ENCODE measurements around the gene RPUSD2.

RPUSD2 gene

GRCh38 chr15:40536501-40536900 is 32.6 kb upstream of the RPUSD2 start:
- H3K4me1 ChIP-seq (ENCODE audit: insufficient read depth, low read length, severe bottlenecking), result no peaks in the 10 kb centered on the region

GRCh38 chr15:40538976-40539375 is 30.1 kb upstream of the RPUSD2 start:
- Histone ChIP-seq H3K4me3 (ENCODE audit: low read depth, low read length, poor library complexity, severe bottlenecking) (no peak overlapping the region), H3K4me1 (ENCODE audit: insufficient read depth, low read length, severe bottlenecking) (peaks cover 6% of the 10 kb centered on the region), H2AFZ (ENCODE audit: low read length) (no peak overlapping the region), H3K27ac (ENCODE audit: low read depth, low read length, poor library complexity, severe bottlenecking) (no peak overlapping the region), H3K9me3 (ENCODE audit: low read length) (no peaks in the 10 kb centered on the region), H3K9me2 (ENCODE audit: low read depth, low read length) (no peaks in the 10 kb centered on the region), H3F3A (ENCODE audit: insufficient read depth, low read length) (no peaks in the 10 kb centered on the region), H4K20me1 (ENCODE audit: insufficient read depth, low read length) (no peaks in the 10 kb centered on the region), H3K9ac (ENCODE audit: low read length) (no peak overlapping the region), H3K27me3 (ENCODE audit: insufficient read depth, low read length) (no peaks in the 10 kb centered on the region), H3K36me3 (ENCODE audit: insufficient read depth, low read length) (no peaks in the 10 kb centered on the region; the same call in 1 of the 2 replicates), H3K79me2 (ENCODE audit: insufficient read depth, low read length) (no peaks in the 10 kb centered on the region), H3K4me2 (ENCODE audit: low read length) (no peak overlapping the region)
- TF ChIP-seq, protein P1, sequence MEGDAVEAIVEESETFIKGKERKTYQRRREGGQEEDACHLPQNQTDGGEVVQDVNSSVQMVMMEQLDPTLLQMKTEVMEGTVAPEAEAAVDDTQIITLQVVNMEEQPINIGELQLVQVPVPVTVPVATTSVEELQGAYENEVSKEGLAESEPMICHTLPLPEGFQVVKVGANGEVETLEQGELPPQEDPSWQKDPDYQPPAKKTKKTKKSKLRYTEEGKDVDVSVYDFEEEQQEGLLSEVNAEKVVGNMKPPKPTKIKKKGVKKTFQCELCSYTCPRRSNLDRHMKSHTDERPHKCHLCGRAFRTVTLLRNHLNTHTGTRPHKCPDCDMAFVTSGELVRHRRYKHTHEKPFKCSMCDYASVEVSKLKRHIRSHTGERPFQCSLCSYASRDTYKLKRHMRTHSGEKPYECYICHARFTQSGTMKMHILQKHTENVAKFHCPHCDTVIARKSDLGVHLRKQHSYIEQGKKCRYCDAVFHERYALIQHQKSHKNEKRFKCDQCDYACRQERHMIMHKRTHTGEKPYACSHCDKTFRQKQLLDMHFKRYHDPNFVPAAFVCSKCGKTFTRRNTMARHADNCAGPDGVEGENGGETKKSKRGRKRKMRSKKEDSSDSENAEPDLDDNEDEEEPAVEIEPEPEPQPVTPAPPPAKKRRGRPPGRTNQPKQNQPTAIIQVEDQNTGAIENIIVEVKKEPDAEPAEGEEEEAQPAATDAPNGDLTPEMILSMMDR (IDR thresholded peaks at IDR 0.05; ENCODE audit: low read length), result no peak
- TF ChIP-seq EZH2 (IDR thresholded peaks at IDR 0.05; ENCODE audit: borderline replicate concordance, low read length), result no peak

More at GRCh38 chr15:40536501-40536900, 32.6 kb upstream of the RPUSD2 start:
- Histone ChIP-seq H3K27me3 (ENCODE audit: insufficient read depth, low read length) (no peaks in the 10 kb centered on the region), H3K36me3 (ENCODE audit: insufficient read depth, low read length) (no peaks in the 10 kb centered on the region; the same call in 1 of the 2 replicates), H2AFZ (ENCODE audit: low read length) (no peak overlapping the region), H3K4me2 (ENCODE audit: low read length) (no peak overlapping the region), H3K79me2 (ENCODE audit: insufficient read depth, low read length) (no peaks in the 10 kb centered on the region), H3K9ac (ENCODE audit: low read length) (no peak overlapping the region), H3K27ac (ENCODE audit: low read depth, low read length, poor library complexity, severe bottlenecking) (no peak overlapping the region), H3K9me2 (ENCODE audit: low read depth, low read length) (no peaks in the 10 kb centered on the region), H3F3A (ENCODE audit: insufficient read depth, low read length) (no peaks in the 10 kb centered on the region), H4K20me1 (ENCODE audit: insufficient read depth, low read length) (no peaks in the 10 kb centered on the region), H3K4me3 (ENCODE audit: low read depth, low read length, poor library complexity, severe bottlenecking) (no peak overlapping the region), H3K9me3 (ENCODE audit: low read length) (no peaks in the 10 kb centered on the region)
- TF ChIP-seq, protein P1 (IDR thresholded peaks at IDR 0.05; ENCODE audit: low read length), result no peak
- no peak for TF ChIP-seq EZH2 (IDR thresholded peaks at IDR 0.05; ENCODE audit: borderline replicate concordance, low read length)

GRCh38 chr15:40543082-40543481 is 26.0 kb upstream of the RPUSD2 start:
- H3K27ac ChIP-seq (ENCODE audit: low read depth, low read length, poor library complexity, severe bottlenecking), result no peak overlapping the region
- H3K4me2 ChIP-seq (ENCODE audit: low read length), result no peak overlapping the region
- H3K79me2 ChIP-seq (ENCODE audit: insufficient read depth, low read length), result no peaks in the 10 kb centered on the region
- no peaks in the 10 kb centered on the region for H3F3A ChIP-seq (ENCODE audit: insufficient read depth, low read length)
- TF ChIP-seq, protein P1 (IDR thresholded peaks at IDR 0.05; ENCODE audit: low read length), result no peak
- no peak for TF ChIP-seq EZH2 (IDR thresholded peaks at IDR 0.05; ENCODE audit: borderline replicate concordance, low read length)
- H3K27me3 ChIP-seq (ENCODE audit: insufficient read depth, low read length), result no peaks in the 10 kb centered on the region
- peaks cover 11% of the 10 kb centered on the region for H3K4me1 ChIP-seq (ENCODE audit: insufficient read depth, low read length, severe bottlenecking)
- H4K20me1 ChIP-seq (ENCODE audit: insufficient read depth, low read length), result no peaks in the 10 kb centered on the region
- H3K4me3 ChIP-seq (ENCODE audit: low read depth, low read length, poor library complexity, severe bottlenecking), result no peak overlapping the region
- no peak overlapping the region for H3K9ac ChIP-seq (ENCODE audit: low read length)
- no peaks in the 10 kb centered on the region for H3K9me2 ChIP-seq (ENCODE audit: low read depth, low read length)
- H2AFZ ChIP-seq (ENCODE audit: low read length), result no peak overlapping the region
- H3K36me3 ChIP-seq (ENCODE audit: insufficient read depth, low read length), result no peaks in the 10 kb centered on the region
- no peaks in the 10 kb centered on the region for H3K9me3 ChIP-seq (ENCODE audit: low read length)

All from OCI-LY1 (cell line).